ENCODE data around the gene TEX264. TPM values are rescaled to one million over a fixed set of nuclear protein-coding genes. Genes with fewer than 3 reads are reported as not detected.

The TEX264 gene
- total RNA-seq, 6 experiments from 2014 or later: 39.2 to 56.3 (median 42.2) TPM

GRCh38 chr3:51702156-51702555 is 31.1 kb downstream of the TEX264 start:
- no peaks in the 10 kb centered on the region for H3K4me1 Mint-ChIP-seq (ENCODE audit: low read depth)
- no peaks in the 10 kb centered on the region for H3K9me3 Mint-ChIP-seq
- TF ChIP-seq CTCF (IDR thresholded peaks at IDR 0.05): no peak
- no peak overlapping the region for H3K4me3 Mint-ChIP-seq
- no peaks in the 10 kb centered on the region; the same call in 1 of the 2 replicates for H3K27me3 Mint-ChIP-seq (ENCODE audit: insufficient read depth)
- H3K36me3 Mint-ChIP-seq (ENCODE audit: low read depth): peaks cover 7% of the 10 kb centered on the region
- DNase-seq: no peak
- H3K27ac Mint-ChIP-seq: no peak overlapping the region

GRCh38 chr3:51703068-51703760 is 32.2 kb downstream of the TEX264 start:
- DNase-seq: no peak

GRCh38 chr3:51703761-51704510 is 32.9 kb downstream of the TEX264 start:
- Mint-ChIP-seq H3K4me3 (no peak overlapping the region), H3K27ac (no peak overlapping the region), H3K4me1 (ENCODE audit: low read depth) (no peaks in the 10 kb centered on the region), H3K9me3 (no peaks in the 10 kb centered on the region), H3K27me3 (ENCODE audit: insufficient read depth) (peaks cover 8% of the 10 kb centered on the region), H3K36me3 (ENCODE audit: low read depth) (peaks cover 7% of the 10 kb centered on the region)
- TF ChIP-seq CTCF (IDR thresholded peaks at IDR 0.05): no peak
- DNase-seq: no peak

More at GRCh38 chr3:51703068-51703760, 32.2 kb downstream of the TEX264 start:
- Mint-ChIP-seq H3K27me3 (ENCODE audit: insufficient read depth) (peaks cover 8% of the 10 kb centered on the region), H3K36me3 (ENCODE audit: low read depth) (peaks cover 7% of the 10 kb centered on the region), H3K4me3 (no peak overlapping the region), H3K9me3 (no peaks in the 10 kb centered on the region), H3K4me1 (ENCODE audit: low read depth) (no peaks in the 10 kb centered on the region), H3K27ac (no peak overlapping the region)
- no peak for TF ChIP-seq CTCF (IDR thresholded peaks at IDR 0.05)

GRCh38 chr3:51704511-51704950 is 33.5 kb downstream of the TEX264 start:
- no peak for DNase-seq
- peaks cover 8% of the 10 kb centered on the region for H3K27me3 Mint-ChIP-seq (ENCODE audit: insufficient read depth)
- TF ChIP-seq CTCF (IDR thresholded peaks at IDR 0.05): no peak
- H3K36me3 Mint-ChIP-seq (ENCODE audit: low read depth): peaks cover 2% of the 10 kb centered on the region; the same call in 1 of the 2 replicates
- no peaks in the 10 kb centered on the region for H3K9me3 Mint-ChIP-seq
- no peak overlapping the region for H3K4me3 Mint-ChIP-seq
- H3K4me1 Mint-ChIP-seq (ENCODE audit: low read depth): no peaks in the 10 kb centered on the region
- no peak overlapping the region for H3K27ac Mint-ChIP-seq

GRCh38 chr3:51705276-51706020 is 34.4 kb downstream of the TEX264 start:
- no peaks in the 10 kb centered on the region for H3K36me3 Mint-ChIP-seq (ENCODE audit: low read depth)
- H3K27ac Mint-ChIP-seq: no peak overlapping the region
- no peak for TF ChIP-seq CTCF (IDR thresholded peaks at IDR 0.05)
- no peaks in the 10 kb centered on the region for H3K9me3 Mint-ChIP-seq
- peaks cover 8% of the 10 kb centered on the region for H3K27me3 Mint-ChIP-seq (ENCODE audit: insufficient read depth)
- no peak overlapping the region for H3K4me3 Mint-ChIP-seq
- H3K4me1 Mint-ChIP-seq (ENCODE audit: low read depth): no peaks in the 10 kb centered on the region
- no peak for DNase-seq

Measured in HFFc6 (cell line).